H9 (cell line): Measurements from ENCODE around the gene INTS13. TPM values are rescaled to one million over a fixed set of nuclear protein-coding genes. Genes with fewer than 3 reads are reported as not detected.

Experiments
- DNase-seq: peaks from one replicate; pipeline ENCODE4 v3.0.0-alpha.2; 2017
- H2AFZ ChIP-seq: one replicate; pipeline ENCODE4 v1.6.1; 2013; ENCODE audit warnings: mild to moderate bottlenecking, low read length, control low read depth, moderate library complexity
- H2AK5ac ChIP-seq: 2 replicates; pipeline ENCODE4 v1.6.1; 2013; ENCODE audit warnings: low read length, control low read depth, mixed read lengths; ENCODE audit not compliant: insufficient read length
- H2BK120ac ChIP-seq: one replicate; pipeline ENCODE4 v1.6.1; 2013; ENCODE audit warnings: low read depth, mild to moderate bottlenecking, low read length, control low read depth, inconsistent platforms; ENCODE audit not compliant: poor library complexity, severe bottlenecking
- H2BK12ac ChIP-seq: 2 replicates; pipeline ENCODE4 v1.6.1; 2013; ENCODE audit warnings: low read length, control low read depth, mixed read lengths, low read depth; ENCODE audit not compliant: insufficient read length
- H2BK15ac ChIP-seq: 2 replicates; pipeline ENCODE4 v1.6.1; 2013; ENCODE audit warnings: low read depth, low read length, control low read depth
- H2BK20ac ChIP-seq: one replicate; pipeline ENCODE4 v1.6.1; 2013; ENCODE audit warnings: low read depth, mild to moderate bottlenecking, low read length, control low read depth, inconsistent platforms; ENCODE audit not compliant: poor library complexity, severe bottlenecking
- H2BK5ac ChIP-seq: 2 replicates; pipeline ENCODE4 v1.6.1; 2013; ENCODE audit warnings: low read length, control low read depth, mixed read lengths; ENCODE audit not compliant: insufficient read length
- H3K14ac ChIP-seq: 2 replicates; pipeline ENCODE4 v1.6.1; 2013; ENCODE audit warnings: low read length, control low read depth; ENCODE audit not compliant: insufficient read depth
- H3K18ac ChIP-seq: 2 replicates; pipeline ENCODE4 v1.6.1; 2013; ENCODE audit warnings: low read depth, mild to moderate bottlenecking, mixed read lengths, low read length, control low read depth; ENCODE audit not compliant: insufficient read length
- H3K23ac ChIP-seq: 2 replicates; pipeline ENCODE4 v1.6.1; 2013; ENCODE audit warnings: low read length, control low read depth, mixed read lengths, low read depth; ENCODE audit not compliant: insufficient read length
- H3K23me2 ChIP-seq: 2 replicates; pipeline ENCODE4 v1.6.1; 2013; ENCODE audit warnings: low read depth, mild to moderate bottlenecking, mixed read lengths, low read length, control low read depth; ENCODE audit not compliant: insufficient read length, poor library complexity, severe bottlenecking
- H3K27ac ChIP-seq: 2 replicates; pipeline ENCODE4 v1.5.1; 2013; ENCODE audit warnings: low read length, control low read depth, mixed read lengths, low read depth; ENCODE audit not compliant: insufficient read length
- H3K27me3 ChIP-seq: 2 replicates; pipeline ENCODE4 v1.6.1; 2013; ENCODE audit warnings: low read length, control low read depth, inconsistent platforms; ENCODE audit not compliant: insufficient read depth
- H3K4ac ChIP-seq: 2 replicates; pipeline ENCODE4 v1.6.1; 2013; ENCODE audit warnings: low read depth, mild to moderate bottlenecking, control low read depth, inconsistent platforms, low read length, moderate library complexity
- H3K4me1 ChIP-seq: 2 replicates; pipeline ENCODE4 v1.6.1; 2013; ENCODE audit warnings: low read length, control low read depth, inconsistent platforms; ENCODE audit not compliant: insufficient read depth
- H3K4me2 ChIP-seq: 2 replicates; pipeline ENCODE4 v1.6.1; 2013; ENCODE audit warnings: low read length, control low read depth, mixed read lengths; ENCODE audit not compliant: insufficient read length, insufficient read depth
- H3K56ac ChIP-seq: 2 replicates; pipeline ENCODE4 v1.6.1; 2013; ENCODE audit warnings: low read depth, mild to moderate bottlenecking, mixed read lengths, low read length, control low read depth; ENCODE audit not compliant: insufficient read length
- H3K79me1 ChIP-seq: 2 replicates; pipeline ENCODE4 v1.6.1; 2013; ENCODE audit warnings: low read depth, mild to moderate bottlenecking, moderate library complexity, low read length, control low read depth, inconsistent platforms; ENCODE audit not compliant: insufficient read depth, poor library complexity, severe bottlenecking
- H3K79me2 ChIP-seq: 2 replicates; pipeline ENCODE4 v1.6.1; 2013; ENCODE audit warnings: low read length, control low read depth, inconsistent platforms; ENCODE audit not compliant: insufficient read depth
- H3K9ac ChIP-seq: 2 replicates; pipeline ENCODE4 v1.6.1; 2013; ENCODE audit warnings: low read length, control low read depth, mixed read lengths; ENCODE audit not compliant: insufficient read length; ENCODE audit errors: extremely low read depth
- H3K9me3 ChIP-seq: one replicate; pipeline ENCODE4 v1.6.1; 2013; ENCODE audit warnings: low read depth, low read length, inconsistent platforms; ENCODE audit not compliant: control insufficient read depth
- H3T11ph ChIP-seq: one replicate; pipeline ENCODE4 v1.6.1; 2013; ENCODE audit warnings: mild to moderate bottlenecking, low read length, control low read depth, inconsistent platforms
- H4K20me1 ChIP-seq: one replicate; pipeline ENCODE4 v1.6.1; 2013; ENCODE audit not compliant: control insufficient read depth, insufficient read length, insufficient read depth
- H4K5ac ChIP-seq: 2 replicates; pipeline ENCODE4 v1.6.1; 2013; ENCODE audit warnings: low read depth, mild to moderate bottlenecking, mixed read lengths, low read length, control low read depth; ENCODE audit not compliant: insufficient read length
- H4K8ac ChIP-seq: replicated peaks from 2 replicates; pipeline ENCODE4 v1.6.1; 2013; ENCODE audit warnings: low read length, control low read depth, mixed read lengths, low read depth; ENCODE audit not compliant: insufficient read length
- H4K91ac ChIP-seq: 2 replicates; pipeline ENCODE4 v1.6.1; 2013; ENCODE audit warnings: low read depth, mild to moderate bottlenecking, moderate library complexity, mixed read lengths, low read length, control low read depth; ENCODE audit not compliant: insufficient read length
- H3K27ac Mint-ChIP-seq, 3 experiments: 2 replicates in 2 of 3; 3 replicates in 1 of 3; pipeline ENCODE4 v1.8.0; 2020 to 2021; ENCODE audit warnings: mixed read lengths in 3 of 3, mild to moderate bottlenecking in 1 of 3, moderate library complexity in 1 of 3
- H3K27me3 Mint-ChIP-seq: 2 replicates; pipeline ENCODE4 v1.8.0; 2021; ENCODE audit warnings: low read depth, mild to moderate bottlenecking, moderate library complexity, mixed read lengths
- H3K36me3 Mint-ChIP-seq, 3 experiments: 2 replicates in 2 of 3; 3 replicates in 1 of 3; pipeline ENCODE4 v1.8.0; 2020 to 2021; ENCODE audit warnings: low read depth in 3 of 3, mixed read lengths in 3 of 3; ENCODE audit not compliant: insufficient read depth in 1 of 3
- H3K4me1 Mint-ChIP-seq, 2 experiments: 2 replicates each; pipeline ENCODE4 v1.8.0; 2020; ENCODE audit warnings: mixed read lengths in 2 of 2
- H3K4me3 Mint-ChIP-seq, 2 experiments: 2 replicates in 1 of 2; 3 replicates in 1 of 2; pipeline ENCODE4 v1.8.0; 2020 to 2021; ENCODE audit warnings: mild to moderate bottlenecking in 2 of 2, mixed read lengths in 2 of 2, moderate library complexity in 1 of 2
- H3K9me3 Mint-ChIP-seq, 2 experiments: 2 replicates in 1 of 2; 3 replicates in 1 of 2; pipeline ENCODE4 v1.8.0; 2020; ENCODE audit warnings: mild to moderate bottlenecking in 2 of 2, mixed read lengths in 2 of 2, moderate library complexity in 1 of 2
- WGBS: extraction: QIAGEN DNeasy Blood & Tissue Kit; methylation state at CpG from one replicate; pipeline ENCODE4 v1.1.7; 2013; ENCODE audit warnings: missing lambda C conversion rate, low lambda C conversion rate, mixed read lengths; ENCODE audit not compliant: insufficient read length; ENCODE audit errors: extremely low coverage; 5-methylcytosine and 5-hydroxymethylcytosine counted together
- total RNA-seq: library from RNA; stranded (reverse); gene quantifications from 2 replicates; pipeline ENCODE4 v1.2.1, GENCODE V29; 2021
- TF ChIP-seq, protein P1 (sequence below): fragments of 200-600 bp; sonication (generic); conservative IDR thresholded peaks from 3 replicates; pipeline ENCODE4 v1.8.0; 2021; ENCODE audit warnings: antibody characterized with exemption, mild to moderate bottlenecking

Gene INTS13
- total RNA-seq, 1 experiment from 2014 or later, result 39.1 TPM

DNA sequence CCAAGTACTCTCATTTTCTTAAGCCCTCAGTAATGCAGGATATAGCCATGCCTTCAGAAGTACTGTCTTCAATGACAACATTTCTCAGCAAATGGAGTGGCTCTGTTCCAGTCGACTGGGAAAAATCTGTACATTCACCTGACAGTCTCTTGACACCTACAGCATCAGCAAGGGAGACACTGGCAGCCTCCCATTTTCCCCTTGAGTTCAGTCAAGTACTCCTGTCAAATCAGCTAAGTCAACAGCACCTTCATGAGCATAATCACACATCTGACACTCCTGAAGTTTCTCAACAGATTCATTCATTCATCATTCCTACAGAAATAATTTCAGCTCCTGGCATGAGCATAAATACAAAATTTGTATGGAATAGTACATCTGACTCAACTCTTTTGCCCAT is 46.1 kb downstream of the INTS13 start:
- Histone ChIP-seq H2BK20ac (no peak overlapping the region), H3K4ac (no peak overlapping the region), H2AFZ (no peak overlapping the region), H3K27ac (no peak overlapping the region), H2AK5ac (no peak overlapping the region), H3K56ac (no peak overlapping the region), H3K23me2 (no peaks in the 10 kb centered on the region), H3K4me2 (no peak overlapping the region), H3K79me2 (no peaks in the 10 kb centered on the region), H2BK120ac (no peak overlapping the region), H3K14ac (no peak overlapping the region), H3K79me1 (no peaks in the 10 kb centered on the region), H4K5ac (no peak overlapping the region), H4K20me1 (no peaks in the 10 kb centered on the region), H3K23ac (no peak overlapping the region), H3K4me1 (no peaks in the 10 kb centered on the region), H3K9me3 (no peaks in the 10 kb centered on the region), H3T11ph (no peak overlapping the region), H2BK12ac (no peak overlapping the region), H2BK5ac (no peak overlapping the region), H3K9ac (no peak overlapping the region), H2BK15ac (no peak overlapping the region), H3K27me3 (no peaks in the 10 kb centered on the region), H4K8ac (no peak overlapping the region), H4K91ac (no peak overlapping the region), H3K18ac (no peak overlapping the region)
- Mint-ChIP-seq H3K4me3 (no peak overlapping the region), H3K27me3 (peaks cover 2% of the 10 kb centered on the region; the same call in 1 of the 2 replicates), H3K36me3 (peaks cover 0 to 2% (median 2%) of the 10 kb centered on the region in 3 experiments; a peak in 3 of 7 replicates), H3K9me3 (no peaks in the 10 kb centered on the region), H3K27ac (no peak overlapping the region), H3K4me1 (no peaks in the 10 kb centered on the region)
- DNase-seq, result no peak
- TF ChIP-seq, protein P1, sequence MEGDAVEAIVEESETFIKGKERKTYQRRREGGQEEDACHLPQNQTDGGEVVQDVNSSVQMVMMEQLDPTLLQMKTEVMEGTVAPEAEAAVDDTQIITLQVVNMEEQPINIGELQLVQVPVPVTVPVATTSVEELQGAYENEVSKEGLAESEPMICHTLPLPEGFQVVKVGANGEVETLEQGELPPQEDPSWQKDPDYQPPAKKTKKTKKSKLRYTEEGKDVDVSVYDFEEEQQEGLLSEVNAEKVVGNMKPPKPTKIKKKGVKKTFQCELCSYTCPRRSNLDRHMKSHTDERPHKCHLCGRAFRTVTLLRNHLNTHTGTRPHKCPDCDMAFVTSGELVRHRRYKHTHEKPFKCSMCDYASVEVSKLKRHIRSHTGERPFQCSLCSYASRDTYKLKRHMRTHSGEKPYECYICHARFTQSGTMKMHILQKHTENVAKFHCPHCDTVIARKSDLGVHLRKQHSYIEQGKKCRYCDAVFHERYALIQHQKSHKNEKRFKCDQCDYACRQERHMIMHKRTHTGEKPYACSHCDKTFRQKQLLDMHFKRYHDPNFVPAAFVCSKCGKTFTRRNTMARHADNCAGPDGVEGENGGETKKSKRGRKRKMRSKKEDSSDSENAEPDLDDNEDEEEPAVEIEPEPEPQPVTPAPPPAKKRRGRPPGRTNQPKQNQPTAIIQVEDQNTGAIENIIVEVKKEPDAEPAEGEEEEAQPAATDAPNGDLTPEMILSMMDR, result no peak
- no CpG with 5 or more reads among the region's 1 CpG for WGBS
